ENCODE data around the gene EME2.
A peak's percentile ranks its signal among the peaks of the same experiment; 100 is the strongest.

EME2 gene

GRCh38 chr16:1810106-1810505 is 37.5 kb downstream of the EME2 start:
- no peak for DNase-seq (ENCODE audit: low read depth, low spot score)
- in situ Hi-C loops (cut with HindIII; ENCODE audit: low sequenced_read_pairs): no loop called here

DNA sequence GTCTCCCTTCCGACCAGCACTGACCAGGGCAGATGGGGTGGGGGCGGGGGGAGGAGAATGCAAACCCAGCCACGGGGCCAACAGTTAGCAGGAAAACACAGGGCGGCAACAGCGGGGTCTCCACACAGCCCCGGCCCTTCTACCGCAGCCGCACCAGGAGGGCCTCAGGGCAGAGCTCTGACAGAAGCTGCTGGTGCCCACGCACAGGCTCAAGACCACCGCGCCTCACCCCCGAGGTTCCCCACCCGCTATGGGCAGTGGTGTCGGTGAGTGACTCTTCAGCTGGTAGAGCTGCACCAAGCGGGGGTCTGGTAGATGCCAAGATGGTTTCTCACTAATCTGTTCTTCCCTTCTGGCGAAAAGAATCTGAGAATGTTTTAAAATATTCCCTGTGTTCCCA is 37.9 kb downstream of the EME2 start:
- no peak for DNase-seq (ENCODE audit: low read depth, low spot score)
- in situ Hi-C loops (cut with HindIII; ENCODE audit: low sequenced_read_pairs): no loop called here
- no peak for TF ChIP-seq CTCF (IDR thresholded peaks at IDR 0.05; ENCODE audit: low read depth, low read length)
- H3K4me3 ChIP-seq (ENCODE audit: low read depth, low read length): no peak overlapping the region

More at GRCh38 chr16:1810106-1810505, 37.5 kb downstream of the EME2 start:
- H3K4me3 ChIP-seq (ENCODE audit: low read depth, low read length): no peak overlapping the region
- TF ChIP-seq CTCF (IDR thresholded peaks at IDR 0.05; ENCODE audit: low read depth, low read length): no peak

- in situ Hi-C loops (cut with HindIII; ENCODE audit: low sequenced_read_pairs): no loop called here
- H3K4me3 ChIP-seq (ENCODE audit: low read depth, low read length): no peak overlapping the region
- DNase-seq (ENCODE audit: low read depth, low spot score): peak; percentile 38
Measured at GRCh38 chr16:1812732-1813163, 40.1 kb downstream of the EME2 start.

DNA sequence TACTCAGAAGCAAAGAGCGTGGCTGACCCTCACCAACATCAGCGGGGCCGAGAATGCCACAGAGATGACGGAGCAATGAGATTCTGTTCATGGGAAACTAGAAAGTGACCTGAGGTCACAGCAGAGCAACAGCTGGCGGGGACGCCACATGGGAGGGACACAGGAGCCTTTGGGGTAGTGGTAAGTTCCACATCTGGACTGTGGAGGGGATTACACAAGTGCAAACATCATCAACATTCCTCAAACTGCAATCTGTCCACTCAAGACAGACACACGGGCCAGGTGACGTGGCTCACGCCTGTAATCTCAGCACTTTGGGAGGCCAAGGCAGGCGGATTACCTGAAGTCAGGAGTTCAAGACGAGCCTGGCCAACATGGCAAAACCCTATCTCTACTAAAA is 42.9 kb downstream of the EME2 start:
- in situ Hi-C loops (cut with HindIII; ENCODE audit: low sequenced_read_pairs): no loop called here
- TF ChIP-seq CTCF (IDR thresholded peaks at IDR 0.05; ENCODE audit: low read depth, low read length): no peak
- H3K4me3 ChIP-seq (ENCODE audit: low read depth, low read length): no peak overlapping the region
- DNase-seq (ENCODE audit: low read depth, low spot score): no peak

More at GRCh38 chr16:1812732-1813163, 40.1 kb downstream of the EME2 start:
- peak; percentile 62 for TF ChIP-seq CTCF (IDR thresholded peaks at IDR 0.05; ENCODE audit: low read depth, low read length)

DNA sequence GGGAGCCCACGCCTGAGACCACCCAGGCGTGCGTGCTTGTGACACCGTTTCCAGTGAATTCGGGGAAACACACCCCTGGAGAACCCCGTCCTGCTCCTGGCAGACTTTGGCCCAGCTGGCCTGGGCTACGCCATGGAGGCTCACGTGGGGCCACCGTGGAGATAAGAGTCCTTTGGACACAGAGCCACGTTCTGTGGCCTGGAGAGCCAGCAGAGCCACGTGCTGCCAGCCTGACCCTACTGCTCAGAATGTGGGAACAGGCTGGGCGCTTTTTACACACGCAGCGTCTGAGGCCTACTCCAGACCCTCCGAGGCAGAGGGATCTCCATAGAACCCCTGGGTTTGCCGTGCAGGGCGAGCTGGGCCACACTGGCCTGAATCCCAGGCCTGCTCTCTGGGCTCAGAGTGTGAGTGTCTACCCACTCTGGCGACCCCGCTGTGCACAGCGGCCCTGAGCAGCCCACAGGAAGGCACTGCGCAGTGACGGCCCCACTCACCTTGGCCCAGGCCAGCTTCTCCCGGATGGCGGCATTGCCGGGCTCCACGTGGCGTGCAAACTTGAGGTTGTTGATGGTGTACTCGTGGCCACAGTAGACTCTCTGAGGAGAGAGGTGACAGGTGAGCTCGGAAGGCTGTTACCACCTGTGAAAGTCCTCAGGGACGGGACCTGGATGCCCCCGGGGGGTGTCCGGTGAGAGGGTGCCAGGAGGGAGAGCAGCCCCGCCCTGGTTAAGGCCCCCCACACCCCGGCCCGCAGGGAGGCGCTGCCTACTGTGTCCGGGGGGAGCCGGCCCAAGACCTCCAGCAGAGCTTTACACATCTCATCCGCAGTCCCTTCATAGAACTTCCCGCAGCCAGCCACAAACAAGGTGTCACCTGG is 44.0 kb downstream of the EME2 start:
- DNase-seq (ENCODE audit: low read depth, low spot score): no peak
- no peak for TF ChIP-seq CTCF (IDR thresholded peaks at IDR 0.05; ENCODE audit: low read depth, low read length)
- H3K4me3 ChIP-seq (ENCODE audit: low read depth, low read length): no peak overlapping the region
- in situ Hi-C loops (cut with HindIII; ENCODE audit: low sequenced_read_pairs): no loop called here

- no peak overlapping the region for H3K4me3 ChIP-seq (ENCODE audit: low read depth, low read length)
- no peak for TF ChIP-seq CTCF (IDR thresholded peaks at IDR 0.05; ENCODE audit: low read depth, low read length)
- DNase-seq (ENCODE audit: low read depth, low spot score): no peak
- in situ Hi-C loops (cut with HindIII; ENCODE audit: low sequenced_read_pairs): no loop called here
Measured at GRCh38 chr16:1817276-1817589, 44.6 kb downstream of the EME2 start.

All from astrocyte of the spinal cord (primary cell).